ENCODE data around the gene VPS39.

DNA sequence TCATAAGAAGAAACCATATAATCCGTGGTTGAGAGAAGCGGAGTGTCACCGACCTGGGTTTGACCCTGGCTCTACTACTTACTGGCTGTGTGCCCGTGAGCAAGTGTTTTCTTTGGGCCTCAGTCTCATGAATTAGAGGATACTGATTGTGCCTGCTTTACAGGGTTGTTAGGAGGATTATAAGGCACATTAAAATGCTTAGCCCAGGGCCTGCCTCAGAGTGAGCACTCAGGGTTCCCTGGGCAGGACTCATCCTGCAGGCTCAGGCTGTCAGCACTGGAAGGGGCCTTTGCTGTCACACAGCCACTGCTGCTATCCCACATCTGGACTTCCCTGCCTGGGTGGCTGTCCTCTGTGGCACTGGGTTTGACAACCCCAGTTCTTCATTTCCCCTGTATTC lies 56.4 kb downstream of the VPS39 start:
- TF ChIP-seq, protein P1, sequence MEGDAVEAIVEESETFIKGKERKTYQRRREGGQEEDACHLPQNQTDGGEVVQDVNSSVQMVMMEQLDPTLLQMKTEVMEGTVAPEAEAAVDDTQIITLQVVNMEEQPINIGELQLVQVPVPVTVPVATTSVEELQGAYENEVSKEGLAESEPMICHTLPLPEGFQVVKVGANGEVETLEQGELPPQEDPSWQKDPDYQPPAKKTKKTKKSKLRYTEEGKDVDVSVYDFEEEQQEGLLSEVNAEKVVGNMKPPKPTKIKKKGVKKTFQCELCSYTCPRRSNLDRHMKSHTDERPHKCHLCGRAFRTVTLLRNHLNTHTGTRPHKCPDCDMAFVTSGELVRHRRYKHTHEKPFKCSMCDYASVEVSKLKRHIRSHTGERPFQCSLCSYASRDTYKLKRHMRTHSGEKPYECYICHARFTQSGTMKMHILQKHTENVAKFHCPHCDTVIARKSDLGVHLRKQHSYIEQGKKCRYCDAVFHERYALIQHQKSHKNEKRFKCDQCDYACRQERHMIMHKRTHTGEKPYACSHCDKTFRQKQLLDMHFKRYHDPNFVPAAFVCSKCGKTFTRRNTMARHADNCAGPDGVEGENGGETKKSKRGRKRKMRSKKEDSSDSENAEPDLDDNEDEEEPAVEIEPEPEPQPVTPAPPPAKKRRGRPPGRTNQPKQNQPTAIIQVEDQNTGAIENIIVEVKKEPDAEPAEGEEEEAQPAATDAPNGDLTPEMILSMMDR (conservative IDR thresholded peaks at IDR 0.05; ENCODE audit: low read depth, low read length), result no peak
- TF ChIP-seq EZH2 (IDR thresholded peaks at IDR 0.05; ENCODE audit: borderline replicate concordance, low read depth, low read length, poor library complexity, severe bottlenecking), result no peak
